WI38 (cell line): ENCODE measurements around the gene HPS5.

Experiments
- H3K4me3 ChIP-seq: 2 replicates; pipeline ENCODE4 v1.5.1; 2011; ENCODE audit warnings: low read depth, mild to moderate bottlenecking, control low read depth, low read length
- TF ChIP-seq, protein P1 (sequence below): IDR thresholded peaks from 2 replicates; pipeline ENCODE4 v1.5.1; 2012; ENCODE audit warnings: low read depth, mild to moderate bottlenecking, control low read depth, low read length

HPS5 gene

GRCh38 chr11:18312663-18313420 is 9.1 kb downstream of the HPS5 start:
- TF ChIP-seq, protein P1, sequence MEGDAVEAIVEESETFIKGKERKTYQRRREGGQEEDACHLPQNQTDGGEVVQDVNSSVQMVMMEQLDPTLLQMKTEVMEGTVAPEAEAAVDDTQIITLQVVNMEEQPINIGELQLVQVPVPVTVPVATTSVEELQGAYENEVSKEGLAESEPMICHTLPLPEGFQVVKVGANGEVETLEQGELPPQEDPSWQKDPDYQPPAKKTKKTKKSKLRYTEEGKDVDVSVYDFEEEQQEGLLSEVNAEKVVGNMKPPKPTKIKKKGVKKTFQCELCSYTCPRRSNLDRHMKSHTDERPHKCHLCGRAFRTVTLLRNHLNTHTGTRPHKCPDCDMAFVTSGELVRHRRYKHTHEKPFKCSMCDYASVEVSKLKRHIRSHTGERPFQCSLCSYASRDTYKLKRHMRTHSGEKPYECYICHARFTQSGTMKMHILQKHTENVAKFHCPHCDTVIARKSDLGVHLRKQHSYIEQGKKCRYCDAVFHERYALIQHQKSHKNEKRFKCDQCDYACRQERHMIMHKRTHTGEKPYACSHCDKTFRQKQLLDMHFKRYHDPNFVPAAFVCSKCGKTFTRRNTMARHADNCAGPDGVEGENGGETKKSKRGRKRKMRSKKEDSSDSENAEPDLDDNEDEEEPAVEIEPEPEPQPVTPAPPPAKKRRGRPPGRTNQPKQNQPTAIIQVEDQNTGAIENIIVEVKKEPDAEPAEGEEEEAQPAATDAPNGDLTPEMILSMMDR: no peak
- H3K4me3 ChIP-seq: no peak overlapping the region

- TF ChIP-seq, protein P1: no peak
- no peak overlapping the region for H3K4me3 ChIP-seq
These were observed 9.9 kb downstream of the HPS5 start for GRCh38 chr11:18312012-18312411.

GRCh38 chr11:18310800-18311340 is 11.1 kb downstream of the HPS5 start:
- TF ChIP-seq, protein P1: no peak
- H3K4me3 ChIP-seq: no peak overlapping the region

DNA sequence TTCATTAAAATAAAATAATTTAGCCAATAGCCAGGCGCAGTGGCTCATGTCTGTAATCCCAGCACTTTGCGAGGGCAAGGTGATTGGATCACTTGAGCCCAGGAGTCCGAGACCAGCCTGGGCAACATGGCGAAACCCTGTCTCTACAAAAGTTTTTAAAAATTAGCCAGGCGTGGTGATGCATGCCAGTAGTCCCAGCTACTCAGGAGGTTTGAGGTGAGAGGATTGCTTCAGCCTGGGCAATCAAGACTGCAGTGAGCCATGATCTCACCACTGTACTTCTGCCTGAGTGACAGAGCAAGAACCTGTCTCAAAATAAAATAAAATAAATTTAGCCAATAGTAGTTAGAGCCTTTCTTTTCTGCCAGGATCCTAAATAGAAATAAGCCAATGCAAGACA is 12.2 kb downstream of the HPS5 start:
- TF ChIP-seq, protein P1: no peak
- no peak overlapping the region for H3K4me3 ChIP-seq

DNA sequence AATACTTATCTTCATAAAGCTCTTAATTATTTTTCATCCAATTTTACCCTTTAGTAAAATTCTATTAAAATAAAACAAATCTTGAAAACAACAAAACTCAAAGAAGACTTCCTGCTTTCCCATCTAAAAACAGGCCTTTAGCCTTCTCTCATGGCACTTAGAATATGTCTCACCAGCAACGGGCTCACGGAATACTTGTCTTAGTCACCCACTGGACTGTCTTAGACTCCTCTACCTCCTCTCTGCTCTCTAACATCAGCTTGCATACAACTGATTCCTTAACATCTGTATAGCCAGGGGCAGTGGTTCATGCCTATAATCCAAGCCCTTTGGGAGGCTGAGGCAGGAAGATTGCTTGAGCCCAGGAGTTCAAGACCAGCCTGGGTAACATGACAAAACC is 13.7 kb downstream of the HPS5 start:
- H3K4me3 ChIP-seq: no peak overlapping the region
- TF ChIP-seq, protein P1: no peak

- no peak overlapping the region for H3K4me3 ChIP-seq
- TF ChIP-seq, protein P1: no peak
These were observed 14.3 kb downstream of the HPS5 start for GRCh38 chr11:18307461-18308139.

DNA sequence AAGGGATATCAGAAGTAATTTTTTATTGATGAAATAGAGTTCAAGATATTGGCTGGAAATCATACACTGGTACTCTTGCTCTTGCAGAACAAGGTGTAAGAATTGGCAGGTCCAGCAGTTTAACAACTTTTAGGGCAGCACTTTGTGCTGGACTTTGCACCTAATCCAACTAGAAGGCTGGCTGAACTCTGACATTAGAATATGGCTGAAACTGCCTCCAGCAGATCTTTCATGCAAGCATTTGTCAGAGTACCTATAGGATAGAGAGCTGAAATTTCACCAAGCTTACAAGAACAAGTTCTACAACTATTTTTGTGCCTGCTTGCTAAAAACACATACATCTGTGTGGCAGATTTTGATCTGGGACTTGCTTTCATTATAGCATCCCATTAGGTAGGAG is 17.2 kb downstream of the HPS5 start:
- H3K4me3 ChIP-seq: no peak overlapping the region
- TF ChIP-seq, protein P1: no peak
